Adrenal gland (tissue), 5 donors: ENCODE data around the gene CSNK2A3.

Source experiments
- CTCF ChIP-seq, 6 experiments: fragments of 450-650 bp in 4 of 6; fragments of 200-600 bp in 2 of 6; sonication (generic) in 1 of 6; IDR thresholded peaks; 1 replicate in 5 of 6; 2 replicates in 1 of 6; pipeline versions ENCODE4 v1.5.1 to v1.8.0; 2016 to 2021; ENCODE audit warnings: antibody characterized with exemption in 6 of 6, mild to moderate bottlenecking in 2 of 6, moderate library complexity in 1 of 6
- POLR2A ChIP-seq, 2 donors: fragments of 450-650 bp; IDR thresholded peaks; one replicate each; pipeline ENCODE4 v1.6.1; 2017; ENCODE audit warnings: antibody characterized with exemption in 2 of 2, mild to moderate bottlenecking in 2 of 2, moderate library complexity in 1 of 2
- donor health status: DM: no; HTN: no; CAD: no.

GRCh38 chr11:11400635-11401232, 47.7 kb upstream of the CSNK2A3 start:
- peak in 3 of 6 experiments; percentile 12 to 21 (median 18) for TF ChIP-seq CTCF (IDR thresholded peaks at IDR 0.05)
- TF ChIP-seq POLR2A (IDR thresholded peaks at IDR 0.05): no peak
